ENCODE data around the gene STIL. TPM values are rescaled to one million over a fixed set of nuclear protein-coding genes. Genes with fewer than 3 reads are reported as not detected.

Gene STIL
- total RNA-seq, 1 experiment from 2014 or later: 29.7 TPM

DNA sequence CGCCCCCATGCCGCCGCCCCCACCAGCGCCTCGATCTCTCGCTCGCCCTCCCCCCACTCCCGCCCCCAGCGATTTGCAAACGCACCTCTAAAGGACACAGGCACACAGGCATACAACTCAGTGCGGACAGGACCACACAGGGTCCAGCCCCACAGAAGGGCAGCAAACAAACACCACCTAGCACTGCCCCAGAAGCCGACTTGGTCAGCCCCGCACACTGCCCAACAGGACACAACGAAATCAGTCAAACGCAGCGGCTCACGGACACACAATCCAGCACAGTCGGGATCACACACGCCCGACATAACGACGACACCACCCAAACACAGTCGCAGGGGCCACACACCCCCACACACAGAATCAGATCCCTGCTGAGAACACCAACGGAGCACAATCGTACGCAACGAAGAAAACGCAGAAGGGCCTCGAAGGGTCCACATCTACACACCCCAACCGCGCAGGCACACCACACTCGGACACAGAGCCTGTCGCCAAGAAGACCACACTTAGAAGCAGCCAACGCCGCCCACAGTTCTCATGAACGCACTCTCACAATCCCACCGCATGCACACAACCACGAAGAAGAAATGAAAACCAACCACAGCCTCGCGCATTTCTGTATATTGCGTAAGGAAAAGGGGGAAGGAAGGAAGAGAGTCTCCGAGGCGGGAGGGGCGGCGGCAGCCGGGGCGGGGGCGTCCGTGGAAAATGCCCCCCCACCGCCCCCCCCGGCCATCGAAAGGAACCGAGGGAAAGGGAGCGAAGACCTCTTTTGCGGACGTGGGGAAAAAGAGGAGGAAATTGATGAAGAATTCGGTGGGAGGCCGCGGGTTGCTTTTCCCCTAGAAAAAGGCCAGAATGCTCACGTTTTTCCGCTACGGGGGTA is 82.4 kb downstream of the STIL start:
- peaks cover 100% of the 10 kb centered on the region for H3K27me3 Mint-ChIP-seq (ENCODE audit: low read depth)
- DNase-seq (ENCODE audit: low spot score): no peak
- no peak overlapping the region for H3K27ac Mint-ChIP-seq
- no peaks in the 10 kb centered on the region for H3K9me3 Mint-ChIP-seq
- ChIA-PET CTCF (interaction anchor here (1.0 to 1.6 kb wide), 7 partner anchors 31 to 206 kb away, joined by 3 to 13 read pairs (median 5); no protein-coding TSS in a partner anchor), POLR2A (no interaction called here)
- TF ChIP-seq TP53 (CRISPR knock-in tag; IDR thresholded peaks at IDR 0.05) (no peak), NFYB (CRISPR knock-in tag; conservative IDR thresholded peaks at IDR 0.05; ENCODE audit: low read depth) (no peak), FOXP1 (CRISPR knock-in tag; IDR thresholded peaks at IDR 0.05; ENCODE audit: borderline replicate concordance) (0 out of 2 replicates have a peak, but pooled peaks have one; percentile 33)
- peaks cover 65% of the 10 kb centered on the region for H3K4me1 Mint-ChIP-seq
- H3K4me3 Mint-ChIP-seq: peak overlapping the region; percentile 69
- peak; percentile 2 for ATAC-seq
- no peaks in the 10 kb centered on the region for H3K36me3 Mint-ChIP-seq

DNA sequence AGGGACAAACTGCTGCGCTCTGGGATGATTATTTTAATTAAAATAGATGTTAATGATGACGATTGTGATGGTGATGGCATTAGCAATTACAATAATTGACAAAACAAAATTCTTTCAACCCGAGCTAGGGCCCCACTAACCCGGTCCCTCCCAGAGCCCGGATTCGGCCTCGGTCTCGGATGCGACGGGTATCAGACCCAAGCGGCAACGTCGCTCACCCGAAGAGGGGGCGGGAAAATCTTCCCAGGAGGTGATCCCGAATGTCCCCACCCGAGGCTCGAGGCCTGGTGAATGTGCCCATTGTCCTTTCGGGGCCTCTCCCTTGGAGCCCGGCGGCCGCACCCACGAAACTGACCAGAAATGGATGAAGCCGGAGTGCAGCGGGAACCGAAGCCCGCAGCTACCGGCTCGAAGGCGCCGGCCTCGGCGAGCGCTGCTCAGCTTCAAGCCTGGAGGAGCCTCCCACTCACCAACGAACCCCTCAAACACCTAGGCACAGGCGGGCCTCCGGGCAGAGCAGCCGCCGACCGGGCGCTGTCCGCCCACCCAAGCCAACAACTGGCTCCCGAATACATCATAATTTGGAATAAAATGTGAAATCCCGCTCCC is 83.2 kb downstream of the STIL start:
- Mint-ChIP-seq H3K9me3 (no peaks in the 10 kb centered on the region), H3K36me3 (no peaks in the 10 kb centered on the region), H3K4me3 (peak overlapping the region; percentile 69), H3K27ac (no peak overlapping the region), H3K4me1 (peaks cover 71% of the 10 kb centered on the region), H3K27me3 (ENCODE audit: low read depth) (peaks cover 100% of the 10 kb centered on the region)
- POLR2A ChIA-PET: no interaction called here
- 0 out of 2 replicates have a peak, but pooled peaks have one; percentile 9 for TF ChIP-seq FOXP1 (CRISPR knock-in tag; IDR thresholded peaks at IDR 0.05; ENCODE audit: borderline replicate concordance)
- TF ChIP-seq, protein P1, sequence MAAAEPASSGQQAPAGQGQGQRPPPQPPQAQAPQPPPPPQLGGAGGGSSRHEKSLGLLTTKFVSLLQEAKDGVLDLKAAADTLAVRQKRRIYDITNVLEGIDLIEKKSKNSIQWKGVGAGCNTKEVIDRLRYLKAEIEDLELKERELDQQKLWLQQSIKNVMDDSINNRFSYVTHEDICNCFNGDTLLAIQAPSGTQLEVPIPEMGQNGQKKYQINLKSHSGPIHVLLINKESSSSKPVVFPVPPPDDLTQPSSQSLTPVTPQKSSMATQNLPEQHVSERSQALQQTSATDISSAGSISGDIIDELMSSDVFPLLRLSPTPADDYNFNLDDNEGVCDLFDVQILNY (CRISPR knock-in tag; IDR thresholded peaks at IDR 0.05): 0 out of 2 replicates have a peak, but pooled peaks have one; percentile 31
- no peak for TF ChIP-seq NFYB (CRISPR knock-in tag; conservative IDR thresholded peaks at IDR 0.05; ENCODE audit: low read depth)
- TF ChIP-seq, protein P2, sequence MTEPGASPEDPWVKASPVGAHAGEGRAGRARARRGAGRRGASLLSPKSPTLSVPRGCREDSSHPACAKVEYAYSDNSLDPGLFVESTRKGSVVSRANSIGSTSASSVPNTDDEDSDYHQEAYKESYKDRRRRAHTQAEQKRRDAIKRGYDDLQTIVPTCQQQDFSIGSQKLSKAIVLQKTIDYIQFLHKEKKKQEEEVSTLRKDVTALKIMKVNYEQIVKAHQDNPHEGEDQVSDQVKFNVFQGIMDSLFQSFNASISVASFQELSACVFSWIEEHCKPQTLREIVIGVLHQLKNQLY (CRISPR knock-in tag; IDR thresholded peaks at IDR 0.05): no peak
- no peak for TF ChIP-seq CREM (CRISPR knock-in tag; IDR thresholded peaks at IDR 0.05)
- no peak for DNase-seq (ENCODE audit: low spot score)
- CTCF ChIA-PET: interaction anchor here (1.0 to 1.5 kb wide), 4 partner anchors 34 to 207 kb away, joined by 3 to 13 read pairs (median 4); no protein-coding TSS in a partner anchor
- ATAC-seq: peak; percentile 29

DNA sequence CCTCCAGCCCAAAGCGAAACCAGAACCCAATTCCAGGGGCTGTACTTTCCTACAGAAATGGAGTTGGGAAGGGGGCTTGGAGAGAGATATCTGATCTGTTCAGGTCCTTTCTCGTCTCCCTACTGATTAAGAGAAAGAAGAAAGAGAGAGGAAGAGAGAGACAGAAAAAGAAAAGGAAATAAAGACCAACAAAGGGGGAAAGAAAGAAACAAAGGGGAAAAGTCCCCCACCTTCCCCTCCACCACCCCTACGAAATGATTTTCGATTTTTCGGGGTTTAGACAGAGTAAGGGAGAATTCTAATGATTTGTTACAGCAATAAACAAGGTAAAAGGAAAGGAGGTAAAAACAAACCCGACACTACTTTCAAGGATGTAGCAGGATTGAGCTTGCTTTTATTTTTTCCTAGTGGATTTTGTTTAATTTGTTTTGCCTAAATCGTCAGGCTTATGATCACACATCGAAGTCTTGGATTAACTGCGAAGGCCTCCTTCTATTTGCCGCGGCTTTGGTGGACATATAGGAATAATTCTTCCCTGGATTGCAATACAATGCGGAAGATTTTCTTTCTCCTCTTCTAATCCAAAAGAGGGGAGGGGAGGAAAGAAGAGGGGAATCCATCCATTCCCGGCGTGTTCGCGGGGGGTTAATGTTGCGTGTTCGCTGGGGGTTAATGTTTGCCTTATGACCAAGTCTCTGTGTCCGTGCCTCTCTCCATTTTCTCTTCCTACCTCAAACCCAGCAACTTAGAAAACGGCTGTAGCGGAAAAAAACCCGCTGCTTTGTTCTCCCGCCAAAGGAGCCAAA is 83.9 kb downstream of the STIL start:
- Mint-ChIP-seq H3K4me3 (peak overlapping the region; percentile 69), H3K27me3 (ENCODE audit: low read depth) (peaks cover 96% of the 10 kb centered on the region), H3K36me3 (no peaks in the 10 kb centered on the region), H3K4me1 (peaks cover 68% of the 10 kb centered on the region), H3K27ac (no peak overlapping the region), H3K9me3 (no peaks in the 10 kb centered on the region)
- ATAC-seq (no peak), DNase-seq (ENCODE audit: low spot score) (no peak)
- ChIA-PET CTCF (interaction anchor here (1.0 to 3.9 kb wide), 7 partner anchors 33 to 207 kb away, joined by 3 to 25 read pairs (median 5); no protein-coding TSS in a partner anchor), POLR2A (no interaction called here)
- TF ChIP-seq, protein P3, sequence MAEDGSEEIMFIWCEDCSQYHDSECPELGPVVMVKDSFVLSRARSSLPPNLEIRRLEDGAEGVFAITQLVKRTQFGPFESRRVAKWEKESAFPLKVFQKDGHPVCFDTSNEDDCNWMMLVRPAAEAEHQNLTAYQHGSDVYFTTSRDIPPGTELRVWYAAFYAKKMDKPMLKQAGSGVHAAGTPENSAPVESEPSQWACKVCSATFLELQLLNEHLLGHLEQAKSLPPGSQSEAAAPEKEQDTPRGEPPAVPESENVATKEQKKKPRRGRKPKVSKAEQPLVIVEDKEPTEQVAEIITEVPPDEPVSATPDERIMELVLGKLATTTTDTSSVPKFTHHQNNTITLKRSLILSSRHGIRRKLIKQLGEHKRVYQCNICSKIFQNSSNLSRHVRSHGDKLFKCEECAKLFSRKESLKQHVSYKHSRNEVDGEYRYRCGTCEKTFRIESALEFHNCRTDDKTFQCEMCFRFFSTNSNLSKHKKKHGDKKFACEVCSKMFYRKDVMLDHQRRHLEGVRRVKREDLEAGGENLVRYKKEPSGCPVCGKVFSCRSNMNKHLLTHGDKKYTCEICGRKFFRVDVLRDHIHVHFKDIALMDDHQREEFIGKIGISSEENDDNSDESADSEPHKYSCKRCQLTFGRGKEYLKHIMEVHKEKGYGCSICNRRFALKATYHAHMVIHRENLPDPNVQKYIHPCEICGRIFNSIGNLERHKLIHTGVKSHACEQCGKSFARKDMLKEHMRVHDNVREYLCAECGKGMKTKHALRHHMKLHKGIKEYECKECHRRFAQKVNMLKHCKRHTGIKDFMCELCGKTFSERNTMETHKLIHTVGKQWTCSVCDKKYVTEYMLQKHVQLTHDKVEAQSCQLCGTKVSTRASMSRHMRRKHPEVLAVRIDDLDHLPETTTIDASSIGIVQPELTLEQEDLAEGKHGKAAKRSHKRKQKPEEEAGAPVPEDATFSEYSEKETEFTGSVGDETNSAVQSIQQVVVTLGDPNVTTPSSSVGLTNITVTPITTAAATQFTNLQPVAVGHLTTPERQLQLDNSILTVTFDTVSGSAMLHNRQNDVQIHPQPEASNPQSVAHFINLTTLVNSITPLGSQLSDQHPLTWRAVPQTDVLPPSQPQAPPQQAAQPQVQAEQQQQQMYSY (CRISPR knock-in tag; IDR thresholded peaks at IDR 0.05): no peak
- TF ChIP-seq NFE2L1 (CRISPR knock-in tag; IDR thresholded peaks at IDR 0.05) (no peak), JAZF1 (CRISPR knock-in tag; IDR thresholded peaks at IDR 0.05) (no peak), GTF2I (CRISPR knock-in tag; conservative IDR thresholded peaks at IDR 0.05) (no peak), CREM (CRISPR knock-in tag; IDR thresholded peaks at IDR 0.05) (no peak), SMAD3 (CRISPR knock-in tag; IDR thresholded peaks at IDR 0.05; ENCODE audit: borderline replicate concordance) (no peak), CREB1 (CRISPR knock-in tag; IDR thresholded peaks at IDR 0.05) (no peak), PRRX2 (CRISPR knock-in tag; IDR thresholded peaks at IDR 0.05) (no peak), ESRRA (CRISPR knock-in tag; IDR thresholded peaks at IDR 0.05; ENCODE audit: borderline replicate concordance) (no peak), HMGA2 (CRISPR knock-in tag; IDR thresholded peaks at IDR 0.05) (no peak)
- TF ChIP-seq, protein P4, sequence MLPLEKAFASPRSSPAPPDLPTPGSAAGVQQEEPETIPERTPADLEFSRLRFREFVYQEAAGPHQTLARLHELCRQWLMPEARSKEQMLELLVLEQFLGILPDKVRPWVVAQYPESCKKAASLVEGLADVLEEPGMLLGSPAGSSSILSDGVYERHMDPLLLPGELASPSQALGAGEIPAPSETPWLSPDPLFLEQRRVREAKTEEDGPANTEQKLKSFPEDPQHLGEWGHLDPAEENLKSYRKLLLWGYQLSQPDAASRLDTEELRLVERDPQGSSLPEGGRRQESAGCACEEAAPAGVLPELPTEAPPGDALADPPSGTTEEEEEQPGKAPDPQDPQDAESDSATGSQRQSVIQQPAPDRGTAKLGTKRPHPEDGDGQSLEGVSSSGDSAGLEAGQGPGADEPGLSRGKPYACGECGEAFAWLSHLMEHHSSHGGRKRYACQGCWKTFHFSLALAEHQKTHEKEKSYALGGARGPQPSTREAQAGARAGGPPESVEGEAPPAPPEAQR (CRISPR knock-in tag; IDR thresholded peaks at IDR 0.05): no peak
- TF ChIP-seq, protein P5, sequence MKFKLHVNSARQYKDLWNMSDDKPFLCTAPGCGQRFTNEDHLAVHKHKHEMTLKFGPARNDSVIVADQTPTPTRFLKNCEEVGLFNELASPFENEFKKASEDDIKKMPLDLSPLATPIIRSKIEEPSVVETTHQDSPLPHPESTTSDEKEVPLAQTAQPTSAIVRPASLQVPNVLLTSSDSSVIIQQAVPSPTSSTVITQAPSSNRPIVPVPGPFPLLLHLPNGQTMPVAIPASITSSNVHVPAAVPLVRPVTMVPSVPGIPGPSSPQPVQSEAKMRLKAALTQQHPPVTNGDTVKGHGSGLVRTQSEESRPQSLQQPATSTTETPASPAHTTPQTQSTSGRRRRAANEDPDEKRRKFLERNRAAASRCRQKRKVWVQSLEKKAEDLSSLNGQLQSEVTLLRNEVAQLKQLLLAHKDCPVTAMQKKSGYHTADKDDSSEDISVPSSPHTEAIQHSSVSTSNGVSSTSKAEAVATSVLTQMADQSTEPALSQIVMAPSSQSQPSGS (CRISPR knock-in tag; IDR thresholded peaks at IDR 0.05; ENCODE audit: borderline replicate concordance, low read depth): no peak
- TF ChIP-seq, protein P6, sequence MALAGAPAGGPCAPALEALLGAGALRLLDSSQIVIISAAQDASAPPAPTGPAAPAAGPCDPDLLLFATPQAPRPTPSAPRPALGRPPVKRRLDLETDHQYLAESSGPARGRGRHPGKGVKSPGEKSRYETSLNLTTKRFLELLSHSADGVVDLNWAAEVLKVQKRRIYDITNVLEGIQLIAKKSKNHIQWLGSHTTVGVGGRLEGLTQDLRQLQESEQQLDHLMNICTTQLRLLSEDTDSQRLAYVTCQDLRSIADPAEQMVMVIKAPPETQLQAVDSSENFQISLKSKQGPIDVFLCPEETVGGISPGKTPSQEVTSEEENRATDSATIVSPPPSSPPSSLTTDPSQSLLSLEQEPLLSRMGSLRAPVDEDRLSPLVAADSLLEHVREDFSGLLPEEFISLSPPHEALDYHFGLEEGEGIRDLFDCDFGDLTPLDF (CRISPR knock-in tag; IDR thresholded peaks at IDR 0.05): no peak
